H1 (cell line): ENCODE results near the gene ELL2. TPM values are rescaled to one million over a fixed set of nuclear protein-coding genes. Genes with fewer than 3 reads are reported as not detected.

Source experiments
- CTCF ChIA-PET: fragments of 300-600 bp; sonication (Branson Sonifier 250); formaldehyde crosslinking; loops from one replicate; lab custom pipeline; 2021; ENCODE audit not compliant: partially characterized antibody; lab: Charles Lee
- POLR2A ChIA-PET: fragments of 300-600 bp; sonication (Branson Sonifier 250); formaldehyde crosslinking; loops from one replicate; lab custom pipeline; 2021; ENCODE audit warnings: inconsistent platforms; ENCODE audit not compliant: partially characterized antibody; lab: Charles Lee
- DNase-seq, 2 experiments: peaks; one replicate each; pipeline versions ENCODE4 v3.0.0 to v3.0.0-alpha.2; 2010 to 2022; ENCODE audit warnings: low spot score in 2 of 2, low read depth in 1 of 2, mixed read lengths in 1 of 2
- FAIRE-seq: peaks from 2 replicates; lab custom pipeline; 2011; peaks lifted over from hg19 to GRCh38; lab: Jason Lieb, UNC
- H2AFZ ChIP-seq: 2 replicates; pipeline ENCODE4 v1.8.1; 2012; ENCODE audit warnings: low read length, inconsistent platforms
- H2AK5ac ChIP-seq: 2 replicates; pipeline ENCODE4 v1.6.1; 2013; ENCODE audit warnings: low read depth, low read length
- H2BK120ac ChIP-seq: replicated peaks from 2 replicates; pipeline ENCODE3; 2013; ENCODE audit warnings: low read depth, low read length, inconsistent platforms
- H2BK12ac ChIP-seq: 2 replicates; pipeline ENCODE4 v1.6.1; 2013; ENCODE audit warnings: low read depth, low read length
- H2BK15ac ChIP-seq: 2 replicates; pipeline ENCODE4 v1.6.1; 2013; ENCODE audit warnings: low read length
- H2BK20ac ChIP-seq: 2 replicates; pipeline ENCODE4 v1.6.1; 2013; ENCODE audit warnings: low read length
- H2BK5ac ChIP-seq: 2 replicates; pipeline ENCODE4 v1.6.1; 2013; ENCODE audit warnings: low read depth, low read length
- H3K14ac ChIP-seq: 2 replicates; pipeline ENCODE4 v1.6.1; 2013; ENCODE audit warnings: inconsistent platforms; ENCODE audit not compliant: insufficient read length
- H3K18ac ChIP-seq: 2 replicates; pipeline ENCODE4 v1.6.1; 2013; ENCODE audit warnings: low read length; ENCODE audit errors: extremely low read depth
- H3K23ac ChIP-seq: 2 replicates; pipeline ENCODE4 v1.6.1; 2013; ENCODE audit warnings: inconsistent platforms; ENCODE audit not compliant: insufficient read length
- H3K23me2 ChIP-seq: 2 replicates; pipeline ENCODE4 v1.6.1; 2013; ENCODE audit warnings: low read depth, low read length
- H3K27ac ChIP-seq: 2 replicates; pipeline ENCODE4 v1.6.1; 2011; ENCODE audit warnings: low read depth, low read length, inconsistent platforms
- H3K27me3 ChIP-seq, 4 experiments: replicated peaks in 1 of 4; 1 replicate in 1 of 4; 2 replicates in 3 of 4; pipeline versions ENCODE4 v1.6.1 to v1.8.1; 2011 to 2013; ENCODE audit warnings: low read length in 3 of 4, mild to moderate bottlenecking in 3 of 4, inconsistent platforms in 2 of 4, mixed read lengths in 2 of 4, moderate library complexity in 1 of 4; ENCODE audit not compliant: control insufficient read depth in 3 of 4, insufficient read depth in 3 of 4; ENCODE audit errors: extremely low read depth in 1 of 4
- H3K36me3 ChIP-seq, 4 experiments: 2 replicates each; pipeline versions ENCODE4 v1.6.1 to v1.8.1; 2011 to 2013; ENCODE audit warnings: mild to moderate bottlenecking in 4 of 4, low read length in 3 of 4, moderate library complexity in 2 of 4, control low read depth in 1 of 4, inconsistent platforms in 1 of 4; ENCODE audit not compliant: insufficient read depth in 4 of 4, control insufficient read depth in 2 of 4
- H3K4ac ChIP-seq: replicated peaks from 2 replicates; pipeline ENCODE3; 2013; ENCODE audit warnings: low read length, low read depth, mixed read lengths, inconsistent platforms; ENCODE audit not compliant: insufficient read length
- H3K4me1 ChIP-seq, 4 experiments: replicated peaks in 1 of 4; 1 replicate in 1 of 4; 2 replicates in 3 of 4; pipeline versions ENCODE4 v1.6.1 to v1.8.1; 2011 to 2013; ENCODE audit warnings: low read length in 3 of 4, inconsistent platforms in 2 of 4, mixed read lengths in 1 of 4; ENCODE audit not compliant: insufficient read depth in 4 of 4, control insufficient read depth in 3 of 4
- H3K4me2 ChIP-seq, 2 experiments: 2 replicates each; pipeline versions ENCODE4 v1.6.1 to v1.8.1; 2011 to 2013; ENCODE audit warnings: low read depth in 2 of 2, low read length in 2 of 2, control low read depth in 1 of 2, inconsistent platforms in 1 of 2, mild to moderate bottlenecking in 1 of 2; ENCODE audit not compliant: insufficient read depth in 1 of 2
- H3K4me3 ChIP-seq, 4 experiments: fragments of 200-600, 300-600 bp in 1 of 4; sonication (generic), shearing (Covaris generic), sonication (Bioruptor Twin) in 1 of 4; 2 replicates each; pipeline versions ENCODE4 v1.5.1 to v1.8.1; 2011 to 2016; ENCODE audit warnings: low read length in 4 of 4, low read depth in 3 of 4, control low read depth in 2 of 4, inconsistent platforms in 2 of 4, mild to moderate bottlenecking in 2 of 4, mixed read lengths in 1 of 4, moderate library complexity in 1 of 4; ENCODE audit not compliant: insufficient read depth in 2 of 4; ENCODE audit errors: extremely low read depth in 1 of 4
- H3K56ac ChIP-seq: replicated peaks from 2 replicates; pipeline ENCODE3; 2013; ENCODE audit warnings: low read depth, mild to moderate bottlenecking, mixed read lengths, low read length, inconsistent platforms; ENCODE audit not compliant: insufficient read length
- H3K79me1 ChIP-seq: 2 replicates; pipeline ENCODE4 v1.6.1; 2013; ENCODE audit warnings: low read depth, low read length, control low read depth
- H3K79me2 ChIP-seq, 2 experiments: 2 replicates each; pipeline versions ENCODE4 v1.6.1 to v1.8.1; 2012 to 2013; ENCODE audit warnings: low read length in 2 of 2, mild to moderate bottlenecking in 2 of 2, inconsistent platforms in 1 of 2; ENCODE audit not compliant: insufficient read depth in 2 of 2, control insufficient read depth in 1 of 2
- H3K9ac ChIP-seq, 4 experiments: replicated peaks in 1 of 4; 1 replicate in 1 of 4; 2 replicates in 3 of 4; pipeline versions ENCODE4 v1.6.1 to v1.8.1; 2011 to 2013; ENCODE audit warnings: low read depth in 3 of 4, low read length in 3 of 4, control low read depth in 2 of 4, mild to moderate bottlenecking in 2 of 4, moderate library complexity in 2 of 4, inconsistent platforms in 1 of 4; ENCODE audit errors: extremely low read depth in 1 of 4
- H3K9me3 ChIP-seq, 2 experiments: 2 replicates each; pipeline versions ENCODE4 v1.6.1 to v1.8.1; 2012 to 2013; ENCODE audit warnings: mild to moderate bottlenecking in 2 of 2, moderate library complexity in 2 of 2, control low read depth in 1 of 2, inconsistent platforms in 1 of 2, low read depth in 1 of 2, low read length in 1 of 2, mixed read lengths in 1 of 2; ENCODE audit not compliant: insufficient read depth in 2 of 2
- H4K20me1 ChIP-seq, 2 experiments: replicated peaks in 1 of 2; 2 replicates each; pipeline versions ENCODE3 to v1.8.1; 2011 to 2013; ENCODE audit warnings: inconsistent platforms in 2 of 2, low read length in 2 of 2, mild to moderate bottlenecking in 1 of 2; ENCODE audit not compliant: insufficient read depth in 2 of 2, control insufficient read depth in 1 of 2
- H4K5ac ChIP-seq: 2 replicates; pipeline ENCODE4 v1.6.1; 2013; ENCODE audit warnings: low read length, low read depth, mixed read lengths, inconsistent platforms; ENCODE audit not compliant: insufficient read length
- H4K8ac ChIP-seq: 2 replicates; pipeline ENCODE4 v1.8.0; 2013; ENCODE audit warnings: mild to moderate bottlenecking, moderate library complexity, low read length, inconsistent platforms; ENCODE audit not compliant: insufficient read depth; ENCODE audit errors: extremely low read depth
- H4K91ac ChIP-seq: replicated peaks from 2 replicates; pipeline ENCODE3; 2013; ENCODE audit warnings: low read length, mixed read lengths, inconsistent platforms; ENCODE audit not compliant: insufficient read length
- CTCF ChIP-seq, 3 experiments: IDR thresholded peaks; 1 replicate in 2 of 3; 2 replicates in 1 of 3; pipeline versions ENCODE4 v1.5.1 to v1.6.1; 2011; ENCODE audit warnings: low read length in 3 of 3, mild to moderate bottlenecking in 3 of 3, inconsistent platforms in 2 of 3, low read depth in 1 of 3, moderate library complexity in 1 of 3; ENCODE audit not compliant: insufficient read depth in 1 of 3; ENCODE audit errors: control extremely low read depth in 1 of 3
- GABPA ChIP-seq: IDR thresholded peaks from 2 replicates; pipeline ENCODE4 v1.6.1; 2011; ENCODE audit warnings: mild to moderate bottlenecking, low read length, moderate library complexity, borderline replicate concordance; ENCODE audit not compliant: insufficient read depth
- HDAC6 ChIP-seq: IDR thresholded peaks from one replicate; pipeline ENCODE4 v1.7.1; 2012; ENCODE audit warnings: low read depth, mild to moderate bottlenecking, inconsistent platforms, low read length, moderate library complexity
- KDM4A ChIP-seq: IDR thresholded peaks from one replicate; pipeline ENCODE4 v1.7.1; 2012; ENCODE audit warnings: low read depth, mild to moderate bottlenecking, moderate library complexity, low read length, inconsistent platforms; ENCODE audit not compliant: severe bottlenecking
- NANOG ChIP-seq: IDR thresholded peaks from 2 replicates; pipeline ENCODE4 v1.6.1; 2011; ENCODE audit warnings: low read length, low read depth, mild to moderate bottlenecking, inconsistent platforms; ENCODE audit not compliant: insufficient read depth, poor library complexity, severe bottlenecking
- PHF8 ChIP-seq: fragments of 200-600 bp; sonication (generic); conservative IDR thresholded peaks from 2 replicates; pipeline ENCODE4 v1.7.1; 2012; ENCODE audit warnings: low read depth, mild to moderate bottlenecking, inconsistent platforms, low read length, moderate library complexity
- POLR2A ChIP-seq, 2 experiments: IDR thresholded peaks; 1 replicate in 1 of 2; 2 replicates in 1 of 2; pipeline ENCODE4 v1.6.1; 2011; ENCODE audit warnings: low read depth in 2 of 2, low read length in 2 of 2, mild to moderate bottlenecking in 2 of 2; ENCODE audit errors: control extremely low read depth in 1 of 2
- RFX5 ChIP-seq: IDR thresholded peaks from 2 replicates; pipeline ENCODE4 v1.6.1; 2011; ENCODE audit warnings: low read depth, low read length, improper control_type of control experiment, borderline replicate concordance
- RXRA ChIP-seq: IDR thresholded peaks from 2 replicates; pipeline ENCODE4 v1.6.1; 2011; ENCODE audit warnings: low read depth, mild to moderate bottlenecking, low read length, moderate library complexity; ENCODE audit not compliant: insufficient read depth
- SIN3A ChIP-seq, 2 experiments: IDR thresholded peaks in 1 of 2; conservative IDR thresholded peaks in 1 of 2; 2 replicates each; pipeline ENCODE4 v1.6.1; 2011 to 2012; ENCODE audit warnings: low read length in 2 of 2, improper control_type of control experiment in 1 of 2, low read depth in 1 of 2, mild to moderate bottlenecking in 1 of 2
- ZNF274 ChIP-seq: IDR thresholded peaks from 2 replicates; pipeline ENCODE4 v1.7.0; 2012; ENCODE audit warnings: low read length, borderline replicate concordance; ENCODE audit errors: extremely low read depth
- WGBS, 2 experiments: shearing (Covaris generic) in 1 of 2; methylation state at CpG; one replicate each; pipeline versions ENCODE4 v1.1.6 to v1.1.7; 2013 to 2015; ENCODE audit warnings: low lambda C conversion rate in 2 of 2, mixed read lengths in 2 of 2, inconsistent platforms in 1 of 2, low coverage in 1 of 2, missing lambda C conversion rate in 1 of 2; ENCODE audit not compliant: insufficient replicate concordance in 2 of 2, insufficient coverage in 1 of 2, insufficient read length in 1 of 2; ENCODE audit errors: extremely low coverage in 1 of 2, missing lambda C conversion rate in 1 of 2; 5-methylcytosine and 5-hydroxymethylcytosine counted together
- polyA plus RNA-seq, 7 experiments: library from polyadenylated mRNA; depleted of rRNA in 3 of 7; stranded (reverse) in 5 of 7; unstranded in 2 of 7; fragments of >200 nt in 5 of 7; fragments of 200-250 nt in 2 of 7; gene quantifications; 1 replicate in 5 of 7; 2 replicates in 1 of 7; 4 replicates in 1 of 7; pipeline versions ENCODE4 v1.2.1 to v1.2.3, GENCODE V29; 2011 to 2013; ENCODE audit warnings: missing spikeins in 2 of 7, mixed read lengths in 2 of 7
- total RNA-seq: library from RNA; stranded (reverse); fragmentation: NEBNext Ultra II Directional; extraction: Animal tissue kit (Norgen Biotek cat#: 25700); gene quantifications from 2 replicates; pipeline ENCODE4 v1.2.1, GENCODE V29; 2021

ELL2 gene
- total and polyA plus RNA-seq, 2 of the 8 experiments (the other 6 are each of a cell fraction or from before 2014, with no cell fraction given): 6.3 to 29.4 TPM

- no peak for FAIRE-seq
- H3K23ac ChIP-seq: no peak overlapping the region
- no peak overlapping the region for H3K4me2 ChIP-seq
- 93% methylated on average over 2 of the region's 2 CpGs; no CpG with 5 or more reads in 1 of the 2 experiments for WGBS, 2 experiments
- H4K20me1 ChIP-seq: no peaks in the 10 kb centered on the region
- H3K4ac ChIP-seq: no peak overlapping the region
- H2BK120ac ChIP-seq: no peak overlapping the region
- no peaks in the 10 kb centered on the region for H3K79me1 ChIP-seq
- DNase-seq: no peak
- H3K23me2 ChIP-seq: 0 out of 2 replicates have a peak, but pooled peaks cover 1% of the 10 kb centered on the region
- ChIA-PET POLR2A (no interaction called here), CTCF (interaction anchor here (1.1 to 2.4 kb wide), 5 partner anchors 15 to 496 kb away, joined by 3 to 13 read pairs (median 3); no protein-coding TSS in a partner anchor)
- H3K79me2 ChIP-seq: no peaks in the 10 kb centered on the region
- H2BK5ac ChIP-seq: no peak overlapping the region
- no peak overlapping the region for H3K4me3 ChIP-seq
- H2AK5ac ChIP-seq: no peak overlapping the region
- no peak overlapping the region for H2BK15ac ChIP-seq
- H4K8ac ChIP-seq: no peak overlapping the region
- H3K4me1 ChIP-seq: peaks cover 0 to 3% (median 0%) of the 10 kb centered on the region in 4 experiments; a peak in 2 of 7 replicates
- no peak overlapping the region for H4K5ac ChIP-seq
- H2BK12ac ChIP-seq: no peak overlapping the region
- H2AFZ ChIP-seq: no peak overlapping the region
- no peak overlapping the region for H3K9ac ChIP-seq
- no peaks in the 10 kb centered on the region for H3K9me3 ChIP-seq
- H2BK20ac ChIP-seq: no peak overlapping the region
- H3K18ac ChIP-seq: no peak overlapping the region
- no peak overlapping the region for H3K56ac ChIP-seq
- H4K91ac ChIP-seq: no peak overlapping the region
- no peaks in the 10 kb centered on the region for H3K36me3 ChIP-seq
- H3K27ac ChIP-seq: no peak overlapping the region
- no peak overlapping the region for H3K14ac ChIP-seq
- H3K27me3 ChIP-seq: no peaks in the 10 kb centered on the region
- TF ChIP-seq PHF8 (no peak), NANOG (no peak), ZNF274 (no peak), KDM4A (no peak), RFX5 (no peak), SIN3A (conservative IDR thresholded peaks at IDR 0.05 in 1 of 2, IDR thresholded peaks at IDR 0.05 in 1 of 2; ENCODE audit: low read depth in 1 of 2, low read length in 2 of 2) (no peak), POLR2A (IDR thresholded peaks at IDR 0.05; ENCODE audit: control extremely low read depth in 1 of 2, low read depth in 2 of 2, low read length in 2 of 2) (no peak), RXRA (no peak), GABPA (no peak), HDAC6 (no peak), CTCF (IDR thresholded peaks at IDR 0.05; ENCODE audit: control extremely low read depth in 1 of 3, insufficient read depth in 1 of 3, low read depth in 1 of 3, low read length in 3 of 3) (no peak)
Measured at GRCh38 chr5:95839658-95840057, 122.0 kb downstream of the ELL2 start.
